Astrocyte of the cerebellum (primary cell): ENCODE measurements around the gene HOXB2.

ENCODE experiments used
- DNase-seq: peaks from one replicate; pipeline ENCODE4 v3.0.0-alpha.2; 2011; ENCODE audit warnings: low read depth
- H3K4me3 ChIP-seq: 2 replicates; pipeline ENCODE4 v1.5.1; 2011; ENCODE audit warnings: mild to moderate bottlenecking, low read depth, low read length, moderate library complexity
- CTCF ChIP-seq: IDR thresholded peaks from 2 replicates; pipeline ENCODE4 v1.5.1; 2012; ENCODE audit warnings: low read length, low read depth, moderate library complexity, mild to moderate bottlenecking; ENCODE audit errors: missing control alignments
- in situ Hi-C: cut with HindIII; loops from 2 replicates; pipeline ENCODE4 v1.10.0; 2017; ENCODE audit warnings: low sequenced_read_pairs

Gene HOXB2

DNA sequence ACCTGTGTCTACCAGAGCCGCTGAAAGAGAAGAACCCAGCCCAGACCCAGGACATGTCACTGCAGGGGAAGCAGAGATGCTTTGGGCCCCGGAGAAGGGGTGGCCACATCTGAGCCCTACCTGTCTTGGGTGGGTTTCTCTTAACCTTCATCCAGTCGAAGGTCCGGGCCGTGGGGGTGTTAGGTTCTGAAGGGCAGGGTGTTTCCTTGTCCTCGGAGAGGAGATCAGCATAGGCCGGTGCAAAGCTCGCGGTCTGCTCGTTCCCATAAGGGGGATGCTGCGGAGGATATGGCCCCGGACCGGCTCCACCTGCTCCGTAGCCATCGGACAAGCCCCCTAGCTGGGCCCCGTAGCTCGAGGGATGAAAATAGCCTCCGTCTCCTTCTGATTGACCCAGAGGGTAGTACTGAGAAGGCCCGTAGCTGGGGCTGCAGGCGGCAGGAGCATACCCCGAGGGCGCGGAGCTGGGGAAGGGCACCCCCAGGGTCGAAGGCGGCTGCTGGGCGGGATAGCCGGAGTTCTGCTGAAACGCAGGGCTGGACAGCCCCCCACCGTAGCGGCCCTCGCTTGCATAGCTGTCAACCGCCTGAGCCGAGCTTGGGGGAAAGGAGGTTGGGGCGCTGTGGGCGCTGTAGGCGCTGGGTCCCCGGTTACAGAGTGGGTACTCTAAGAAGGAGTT, 14.6 kb downstream of the HOXB2 start:
- H3K4me3 ChIP-seq: no peak overlapping the region
- no peak for DNase-seq
- in situ Hi-C loops: no loop called here
- TF ChIP-seq CTCF: no peak

GRCh38 chr17:48529683-48530009, 15.3 kb downstream of the HOXB2 start:
- no peak overlapping the region for H3K4me3 ChIP-seq
- no peak for DNase-seq
- TF ChIP-seq CTCF: no peak

DNA sequence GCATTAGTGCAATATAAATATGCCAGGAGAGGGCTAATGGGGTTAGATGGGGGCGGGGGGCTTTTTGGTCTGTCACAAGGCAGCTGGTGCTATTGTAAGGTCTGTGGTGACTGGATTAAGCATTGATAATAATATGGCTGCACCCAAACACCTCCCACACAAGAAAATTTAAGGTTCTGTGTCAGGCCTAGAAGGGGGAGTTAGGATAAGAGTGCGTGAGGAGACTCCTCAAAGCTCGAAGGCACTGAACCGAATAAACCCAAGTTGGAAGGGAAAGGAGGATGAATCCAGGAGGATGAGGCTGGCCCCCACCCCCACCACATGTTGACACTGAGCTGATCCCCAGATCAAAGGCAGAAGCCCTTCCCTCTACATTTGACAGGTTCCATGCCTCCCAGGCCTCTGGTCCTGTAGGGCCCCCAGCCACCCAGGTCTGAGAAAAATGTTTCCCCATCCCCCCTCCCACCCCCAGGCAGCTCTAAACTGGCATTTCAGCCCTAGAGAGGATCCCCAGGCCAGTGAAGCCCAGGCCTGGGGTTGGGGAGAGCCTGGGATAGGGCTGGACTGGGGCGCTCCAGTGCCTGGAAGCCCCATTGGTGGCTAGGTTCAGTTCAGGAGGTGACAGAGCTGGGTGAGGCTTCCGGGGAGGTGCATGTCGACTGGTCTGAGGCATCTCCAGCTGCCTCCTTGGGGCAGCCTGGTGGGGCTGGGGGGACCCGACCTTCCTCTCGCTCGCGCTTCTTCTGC, 15.8 kb downstream of the HOXB2 start:
- TF ChIP-seq CTCF: no peak
- in situ Hi-C loops: no loop called here
- no peak for DNase-seq
- H3K4me3 ChIP-seq: no peak overlapping the region

More at GRCh38 chr17:48529683-48530009, 15.3 kb downstream of the HOXB2 start:
- in situ Hi-C loops: no loop called here

DNA sequence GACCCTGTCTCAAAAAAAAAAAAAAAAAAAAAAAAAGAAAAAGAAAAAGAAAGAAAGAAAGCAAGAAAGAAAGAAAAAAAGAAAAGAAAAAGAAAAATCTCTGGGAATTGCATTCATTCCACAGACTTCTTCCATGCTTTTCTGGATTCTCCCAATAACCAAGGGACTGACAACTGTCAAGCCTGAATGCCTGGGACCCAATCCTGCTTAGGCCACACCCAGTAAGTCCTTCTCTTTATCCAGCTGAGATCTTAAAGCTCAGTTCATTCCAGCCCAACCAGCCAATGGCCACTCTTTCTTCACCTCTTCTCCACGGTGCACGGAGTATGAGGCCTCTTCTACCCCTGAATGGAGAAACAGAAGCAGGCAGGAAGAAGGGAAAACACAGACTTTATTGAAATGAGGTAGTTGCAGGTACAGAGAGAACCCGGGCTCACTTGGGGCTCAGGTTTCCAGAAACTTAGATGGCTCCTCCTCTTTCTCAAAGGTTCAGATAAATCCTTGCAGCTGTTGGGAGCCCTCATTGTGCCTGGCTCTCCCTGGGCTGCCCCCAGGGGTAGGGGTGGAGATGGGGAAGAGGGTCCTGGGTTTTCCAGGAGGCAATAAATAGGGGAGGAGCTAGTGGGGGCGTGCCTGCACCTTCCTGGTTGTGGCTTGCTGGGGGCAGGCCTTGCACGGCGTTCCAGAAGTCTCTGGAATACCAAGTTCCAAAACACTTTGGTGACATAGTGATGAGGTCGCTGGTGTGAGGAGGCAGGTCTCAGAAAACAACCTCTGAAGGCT, 16.6 kb downstream of the HOXB2 start:
- no peak for DNase-seq
- in situ Hi-C loops: no loop called here
- no peak overlapping the region for H3K4me3 ChIP-seq
- TF ChIP-seq CTCF: no peak

DNA sequence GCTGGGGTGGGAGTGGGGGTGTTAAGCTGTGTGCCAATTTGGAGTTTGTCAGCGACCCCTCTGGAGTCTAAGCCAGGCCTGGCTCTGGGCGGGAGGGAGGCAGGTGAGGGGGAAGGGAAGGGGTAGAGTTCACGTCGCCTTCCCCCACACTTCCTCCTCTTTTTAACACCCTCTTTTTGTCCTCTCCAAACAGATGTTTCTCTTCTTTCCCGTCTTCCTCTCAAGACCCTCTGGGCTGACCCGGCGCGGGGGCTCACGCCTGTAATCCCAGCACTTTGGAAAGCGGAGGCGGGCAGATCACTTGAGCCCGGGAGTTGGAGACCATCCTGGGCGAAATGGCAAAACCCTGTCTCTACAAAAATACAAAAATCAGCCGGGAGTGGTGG, 17.4 kb downstream of the HOXB2 start:
- DNase-seq: no peak
- in situ Hi-C loops: no loop called here
- no peak overlapping the region for H3K4me3 ChIP-seq
- TF ChIP-seq CTCF: no peak

- TF ChIP-seq CTCF: no peak
- H3K4me3 ChIP-seq: no peak overlapping the region
- no peak for DNase-seq
- in situ Hi-C loops: no loop called here
These were observed 18.0 kb downstream of the HOXB2 start for GRCh38 chr17:48526608-48527546.
